Measurements from ENCODE around the gene RRP8.

DNA sequence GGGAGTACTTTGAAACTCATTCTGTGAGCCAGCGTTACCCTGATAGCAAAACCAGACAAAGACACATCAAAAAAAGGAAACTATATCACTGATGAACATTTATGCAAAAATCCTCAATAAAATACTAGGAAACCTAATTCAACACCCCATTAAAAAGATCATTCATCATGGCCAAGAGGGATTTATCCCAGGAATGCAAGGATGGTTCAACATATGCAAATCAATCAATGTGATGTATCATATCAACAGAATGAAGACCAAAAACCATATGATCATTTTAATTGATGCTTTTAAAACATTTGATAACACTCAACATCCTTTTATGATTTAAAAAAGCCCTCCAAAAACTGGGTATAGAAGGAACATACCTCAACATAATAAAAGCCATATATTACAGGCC, 19.8 kb downstream of the RRP8 start:
- no peak for TF ChIP-seq POLR2A (IDR thresholded peaks at IDR 0.05)
- TF ChIP-seq, protein P1, sequence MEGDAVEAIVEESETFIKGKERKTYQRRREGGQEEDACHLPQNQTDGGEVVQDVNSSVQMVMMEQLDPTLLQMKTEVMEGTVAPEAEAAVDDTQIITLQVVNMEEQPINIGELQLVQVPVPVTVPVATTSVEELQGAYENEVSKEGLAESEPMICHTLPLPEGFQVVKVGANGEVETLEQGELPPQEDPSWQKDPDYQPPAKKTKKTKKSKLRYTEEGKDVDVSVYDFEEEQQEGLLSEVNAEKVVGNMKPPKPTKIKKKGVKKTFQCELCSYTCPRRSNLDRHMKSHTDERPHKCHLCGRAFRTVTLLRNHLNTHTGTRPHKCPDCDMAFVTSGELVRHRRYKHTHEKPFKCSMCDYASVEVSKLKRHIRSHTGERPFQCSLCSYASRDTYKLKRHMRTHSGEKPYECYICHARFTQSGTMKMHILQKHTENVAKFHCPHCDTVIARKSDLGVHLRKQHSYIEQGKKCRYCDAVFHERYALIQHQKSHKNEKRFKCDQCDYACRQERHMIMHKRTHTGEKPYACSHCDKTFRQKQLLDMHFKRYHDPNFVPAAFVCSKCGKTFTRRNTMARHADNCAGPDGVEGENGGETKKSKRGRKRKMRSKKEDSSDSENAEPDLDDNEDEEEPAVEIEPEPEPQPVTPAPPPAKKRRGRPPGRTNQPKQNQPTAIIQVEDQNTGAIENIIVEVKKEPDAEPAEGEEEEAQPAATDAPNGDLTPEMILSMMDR (IDR thresholded peaks at IDR 0.05), result no peak
